HepG2 (cell line): Measurements from ENCODE around the gene SPINK5. TPM values are rescaled to one million over a fixed set of nuclear protein-coding genes. Genes with fewer than 3 reads are reported as not detected.
A peak's percentile ranks its signal among the peaks of the same experiment; 100 is the strongest.

Source experiments
- ATAC-seq: fragments of 200-7000 bp; cut with Tn5 transposase; 3 replicates; pipeline ENCODE4 v1.9.1; 2020; ENCODE audit warnings: mild to moderate bottlenecking, moderate library complexity
- BruUV-seq: library from RNA; stranded (reverse); fragments of 400-500 nt; replicated peaks from 2 replicates; lab custom pipeline; 2021; lab: Mats Ljungman, UMichigan
- CTCF ChIA-PET: fragments of 300-600 bp; formaldehyde crosslinking; extraction: SDS; loops from one replicate; lab custom pipeline; 2021; ENCODE audit warnings: low total read pairs, inconsistent platforms, low intra/inter-chr PET ratio; lab: Yijun Ruan, JAX
- POLR2A ChIA-PET: fragments of 350-600 bp; sonication (Branson Sonifier 250); formaldehyde crosslinking; loops from one replicate; lab custom pipeline; 2020; ENCODE audit warnings: antibody characterized with exemption, inconsistent platforms; lab: Yijun Ruan, JAX
- DNase-seq: peaks from one replicate; pipeline ENCODE4 v3.0.0-alpha.2; 2015; ENCODE audit warnings: low spot score
- FAIRE-seq: peaks from 3 replicates; lab custom pipeline; 2011; peaks lifted over from hg19 to GRCh38; lab: Jason Lieb, UNC
- H2AFZ ChIP-seq: one replicate; pipeline ENCODE4 v1.6.1; 2011; ENCODE audit warnings: low read length, inconsistent platforms
- H3K27ac ChIP-seq: fragments of 300-600 bp; 3 replicates; pipeline ENCODE4 v1.8.0; 2011; ENCODE audit warnings: mixed run types, mild to moderate bottlenecking, mixed read lengths, low read length, inconsistent platforms; ENCODE audit not compliant: insufficient read depth; ENCODE audit errors: extremely low read length
- H3K27me3 ChIP-seq, 2 experiments: fragments of 200-600 bp in 1 of 2; 2 replicates in 1 of 2; 3 replicates in 1 of 2; pipeline versions ENCODE4 v1.6.0 to v1.8.0; 2011; ENCODE audit warnings: low read length in 2 of 2, mild to moderate bottlenecking in 2 of 2, moderate library complexity in 2 of 2, inconsistent platforms in 1 of 2; ENCODE audit not compliant: insufficient read depth in 2 of 2, control insufficient read depth in 1 of 2
- H3K36me3 ChIP-seq, 2 experiments: fragments of 200-600 bp in 1 of 2; replicated peaks in 1 of 2; 2 replicates in 1 of 2; 3 replicates in 1 of 2; pipeline versions ENCODE4 v1.5.1 to v1.8.0; 2011; ENCODE audit warnings: low read length in 2 of 2, inconsistent platforms in 1 of 2; ENCODE audit not compliant: insufficient read depth in 2 of 2, control insufficient read depth in 1 of 2
- H3K4me1 ChIP-seq: 2 replicates; pipeline ENCODE4 v1.5.1; 2012; ENCODE audit warnings: low read length, inconsistent platforms; ENCODE audit not compliant: insufficient read depth
- H3K4me2 ChIP-seq: 2 replicates; pipeline ENCODE4 v1.6.0; 2011; ENCODE audit warnings: low read depth, low read length, inconsistent platforms
- H3K4me3 ChIP-seq, 3 experiments: fragments of 200-600 bp in 1 of 3; sonication (generic), shearing (Covaris generic) in 1 of 3; replicated peaks in 1 of 3; 2 replicates each; pipeline ENCODE4 v1.5.1; 2011 to 2016; ENCODE audit warnings: low read length in 3 of 3, inconsistent platforms in 2 of 3, low read depth in 2 of 3, mild to moderate bottlenecking in 2 of 3, control low read depth in 1 of 3, mixed read lengths in 1 of 3; ENCODE audit not compliant: insufficient read depth in 1 of 3
- H3K79me2 ChIP-seq: one replicate; pipeline ENCODE4 v1.6.1; 2011; ENCODE audit warnings: low read length, inconsistent platforms; ENCODE audit not compliant: insufficient read depth
- H3K9ac ChIP-seq: 2 replicates; pipeline ENCODE4 v1.6.0; 2011; ENCODE audit warnings: mild to moderate bottlenecking, low read depth, low read length, inconsistent platforms; ENCODE audit not compliant: insufficient read depth
- H3K9me3 ChIP-seq: 2 replicates; pipeline ENCODE4 v1.5.1; 2012; ENCODE audit warnings: mild to moderate bottlenecking, low read length
- H4K20me1 ChIP-seq: 2 replicates; pipeline ENCODE4 v1.6.0; 2011; ENCODE audit warnings: inconsistent platforms, mild to moderate bottlenecking, low read length, moderate library complexity; ENCODE audit not compliant: insufficient read depth
- GTF2F1 ChIP-seq: fragments of 150-350 bp; IDR thresholded peaks from 2 replicates; pipeline ENCODE4 v1.6.1; 2014; ENCODE audit warnings: low read length
- HHEX ChIP-seq: IDR thresholded peaks from 2 replicates; pipeline ENCODE4 v1.6.1; 2016; ENCODE audit warnings: control low read depth
- ISL2 ChIP-seq: sonication (generic); formaldehyde crosslinking; IDR thresholded peaks from 2 replicates; pipeline ENCODE4 v1.5.0; 2020; ENCODE audit warnings: missing genetic modification reagents
- JUN ChIP-seq: sonication (generic); formaldehyde crosslinking; IDR thresholded peaks from 2 replicates; pipeline ENCODE4 v1.4.0; 2020; ENCODE audit warnings: mild to moderate bottlenecking, missing genetic modification reagents
- KMT2A ChIP-seq: sonication (generic); formaldehyde crosslinking; IDR thresholded peaks from 2 replicates; pipeline ENCODE4 v1.4.0; 2020; ENCODE audit warnings: missing genetic modification reagents
- MEIS2 ChIP-seq: sonication (generic); formaldehyde crosslinking; IDR thresholded peaks from 2 replicates; pipeline ENCODE4 v1.9.0; 2021; ENCODE audit warnings: mild to moderate bottlenecking, missing genetic modification reagents
- MXI1 ChIP-seq: IDR thresholded peaks from 3 replicates; pipeline ENCODE4 v1.6.1; 2012; ENCODE audit warnings: low read depth, low read length, inconsistent platforms, borderline replicate concordance
- RAD51 ChIP-seq: fragments of 450-650 bp; IDR thresholded peaks from 2 replicates; pipeline ENCODE4 v1.6.1; 2016; ENCODE audit warnings: borderline replicate concordance
- ZBTB42 ChIP-seq: sonication (generic); formaldehyde crosslinking; IDR thresholded peaks from 2 replicates; pipeline ENCODE4 v1.5.0; 2020; ENCODE audit warnings: mild to moderate bottlenecking, missing genetic modification reagents
- ZFP36L1 ChIP-seq: sonication (generic); formaldehyde crosslinking; IDR thresholded peaks from 2 replicates; pipeline ENCODE4 v1.8.0; 2022; ENCODE audit warnings: mild to moderate bottlenecking, missing genetic modification reagents, moderate library complexity
- ZNF205 ChIP-seq: IDR thresholded peaks from 2 replicates; pipeline ENCODE4 v1.6.1; 2018; ENCODE audit warnings: missing biosample characterization, missing genetic modification reagents
- ZNF879 ChIP-seq: sonication (generic); formaldehyde crosslinking; IDR thresholded peaks from 2 replicates; pipeline ENCODE4 v1.8.1; 2023; ENCODE audit warnings: missing genetic modification reagents
- WGBS: methylation state at CpG from one replicate; pipeline ENCODE4 v1.1.6; 2017; ENCODE audit warnings: low lambda C conversion rate; 5-methylcytosine and 5-hydroxymethylcytosine counted together
- in situ Hi-C: cut with HindIII; loops from 2 replicates; pipeline ENCODE4 v1.10.0; 2017; ENCODE audit warnings: low pct_unique_long_range_greater_than_20kb; ENCODE audit not compliant: extremely low pct_ligation_motif_present
- intact Hi-C: fragments of 100-400 bp; cut with micrococcal nuclease; formaldehyde crosslinking; loops from one replicate; pipeline ENCODE4 v1.10.0; 2022; ENCODE audit not compliant: unreplicated experiment
- polyA plus RNA-seq, 8 experiments: library from polyadenylated mRNA; depleted of rRNA in 3 of 8; stranded (reverse) in 7 of 8; unstranded in 1 of 8; fragments of >200 nt; fragmentation: Illumina TruSeq in 4 of 8; extraction: Trizol in 4 of 8; gene quantifications; 2 replicates each; pipeline versions ENCODE4 v1.2.1 to v1.2.3, GENCODE V29; 2011 to 2016; ENCODE audit warnings: low read depth in 4 of 8, missing spikeins in 1 of 8, mixed read lengths in 1 of 8; ENCODE audit not compliant: insufficient read depth in 1 of 8
- total RNA-seq, 5 experiments: library from RNA; depleted of rRNA; stranded (reverse); fragments of >200 nt; fragmentation: Illumina TruSeq; extraction: Trizol; gene quantifications; 2 replicates each; pipeline ENCODE4 v1.2.3, GENCODE V29; 2016; ENCODE audit warnings: low read depth in 1 of 5
- TF ChIP-seq, protein P1 (sequence below): IDR thresholded peaks from 2 replicates; pipeline ENCODE4 v1.6.1; 2016; ENCODE audit warnings: low read depth, control low read depth
- TF ChIP-seq, protein P2 (sequence below): IDR thresholded peaks from 2 replicates; pipeline ENCODE4 v1.6.1; 2016; ENCODE audit warnings: mild to moderate bottlenecking, missing biosample characterization, missing genetic modification reagents
- TF ChIP-seq, protein P3 (sequence below): sonication (generic); formaldehyde crosslinking; IDR thresholded peaks from 2 replicates; pipeline ENCODE4 v1.5.0; 2020; ENCODE audit warnings: mild to moderate bottlenecking, missing genetic modification reagents, borderline replicate concordance

The SPINK5 gene
- total and polyA plus RNA-seq, 2 of the 13 experiments (the other 11 are each of a cell fraction or from before 2014, with no cell fraction given): 0.03 TPM; not detected in 1

DNA sequence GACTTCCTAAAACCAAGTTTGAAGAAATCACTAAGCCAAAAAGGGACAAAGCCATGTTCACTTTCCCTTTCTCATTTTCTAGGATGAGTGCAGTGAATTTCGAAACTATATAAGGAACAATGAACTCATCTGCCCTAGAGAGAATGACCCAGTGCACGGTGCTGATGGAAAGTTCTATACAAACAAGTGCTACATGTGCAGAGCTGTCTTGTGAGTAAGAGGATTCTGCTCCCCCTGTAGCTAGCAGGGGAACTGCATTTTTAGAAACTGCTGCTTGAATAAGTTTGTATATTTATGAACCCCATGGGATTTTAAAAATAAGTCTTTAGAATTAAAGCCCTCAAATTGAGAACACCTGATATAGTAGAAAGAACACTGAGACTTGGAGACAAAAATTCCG, 61.9 kb downstream of the SPINK5 start:
- CTCF ChIA-PET: no interaction called here
- Histone ChIP-seq H2AFZ (no peak overlapping the region), H3K4me1 (peaks cover 1% of the 10 kb centered on the region; the same call in 1 of the 2 replicates), H3K9ac (no peak overlapping the region), H3K4me2 (no peak overlapping the region), H3K79me2 (no peaks in the 10 kb centered on the region), H3K27me3 (no peaks in the 10 kb centered on the region), H3K27ac (no peak overlapping the region), H3K9me3 (no peaks in the 10 kb centered on the region), H4K20me1 (no peaks in the 10 kb centered on the region), H3K36me3 (no peaks in the 10 kb centered on the region), H3K4me3 (no peak overlapping the region)
- TF ChIP-seq, protein P1, sequence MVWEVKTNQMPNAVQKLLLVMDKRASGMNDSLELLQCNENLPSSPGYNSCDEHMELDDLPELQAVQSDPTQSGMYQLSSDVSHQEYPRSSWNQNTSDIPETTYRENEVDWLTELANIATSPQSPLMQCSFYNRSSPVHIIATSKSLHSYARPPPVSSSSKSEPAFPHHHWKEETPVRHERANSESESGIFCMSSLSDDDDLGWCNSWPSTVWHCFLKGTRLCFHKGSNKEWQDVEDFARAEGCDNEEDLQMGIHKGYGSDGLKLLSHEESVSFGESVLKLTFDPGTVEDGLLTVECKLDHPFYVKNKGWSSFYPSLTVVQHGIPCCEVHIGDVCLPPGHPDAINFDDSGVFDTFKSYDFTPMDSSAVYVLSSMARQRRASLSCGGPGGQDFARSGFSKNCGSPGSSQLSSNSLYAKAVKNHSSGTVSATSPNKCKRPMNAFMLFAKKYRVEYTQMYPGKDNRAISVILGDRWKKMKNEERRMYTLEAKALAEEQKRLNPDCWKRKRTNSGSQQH (CRISPR knock-in tag): no peak
- no peak for TF ChIP-seq HHEX (CRISPR knock-in tag)
- TF ChIP-seq, protein P2, sequence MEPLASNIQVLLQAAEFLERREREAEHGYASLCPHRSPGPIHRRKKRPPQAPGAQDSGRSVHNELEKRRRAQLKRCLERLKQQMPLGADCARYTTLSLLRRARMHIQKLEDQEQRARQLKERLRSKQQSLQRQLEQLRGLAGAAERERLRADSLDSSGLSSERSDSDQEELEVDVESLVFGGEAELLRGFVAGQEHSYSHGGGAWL (CRISPR knock-in tag): no peak
- no peak for TF ChIP-seq JUN (CRISPR knock-in tag)
- no peak for TF ChIP-seq ZFP36L1 (CRISPR knock-in tag)
- TF ChIP-seq MXI1: no peak
- no peak for TF ChIP-seq ZNF205 (CRISPR knock-in tag)
- no peak for TF ChIP-seq KMT2A (CRISPR knock-in tag)
- no peak for TF ChIP-seq ZBTB42 (CRISPR knock-in tag)
- TF ChIP-seq ISL2 (CRISPR knock-in tag): no peak
- TF ChIP-seq GTF2F1: no peak
- TF ChIP-seq MEIS2 (CRISPR knock-in tag): no peak
- TF ChIP-seq RAD51: no peak
- no peak for TF ChIP-seq ZNF879
- TF ChIP-seq, protein P3, sequence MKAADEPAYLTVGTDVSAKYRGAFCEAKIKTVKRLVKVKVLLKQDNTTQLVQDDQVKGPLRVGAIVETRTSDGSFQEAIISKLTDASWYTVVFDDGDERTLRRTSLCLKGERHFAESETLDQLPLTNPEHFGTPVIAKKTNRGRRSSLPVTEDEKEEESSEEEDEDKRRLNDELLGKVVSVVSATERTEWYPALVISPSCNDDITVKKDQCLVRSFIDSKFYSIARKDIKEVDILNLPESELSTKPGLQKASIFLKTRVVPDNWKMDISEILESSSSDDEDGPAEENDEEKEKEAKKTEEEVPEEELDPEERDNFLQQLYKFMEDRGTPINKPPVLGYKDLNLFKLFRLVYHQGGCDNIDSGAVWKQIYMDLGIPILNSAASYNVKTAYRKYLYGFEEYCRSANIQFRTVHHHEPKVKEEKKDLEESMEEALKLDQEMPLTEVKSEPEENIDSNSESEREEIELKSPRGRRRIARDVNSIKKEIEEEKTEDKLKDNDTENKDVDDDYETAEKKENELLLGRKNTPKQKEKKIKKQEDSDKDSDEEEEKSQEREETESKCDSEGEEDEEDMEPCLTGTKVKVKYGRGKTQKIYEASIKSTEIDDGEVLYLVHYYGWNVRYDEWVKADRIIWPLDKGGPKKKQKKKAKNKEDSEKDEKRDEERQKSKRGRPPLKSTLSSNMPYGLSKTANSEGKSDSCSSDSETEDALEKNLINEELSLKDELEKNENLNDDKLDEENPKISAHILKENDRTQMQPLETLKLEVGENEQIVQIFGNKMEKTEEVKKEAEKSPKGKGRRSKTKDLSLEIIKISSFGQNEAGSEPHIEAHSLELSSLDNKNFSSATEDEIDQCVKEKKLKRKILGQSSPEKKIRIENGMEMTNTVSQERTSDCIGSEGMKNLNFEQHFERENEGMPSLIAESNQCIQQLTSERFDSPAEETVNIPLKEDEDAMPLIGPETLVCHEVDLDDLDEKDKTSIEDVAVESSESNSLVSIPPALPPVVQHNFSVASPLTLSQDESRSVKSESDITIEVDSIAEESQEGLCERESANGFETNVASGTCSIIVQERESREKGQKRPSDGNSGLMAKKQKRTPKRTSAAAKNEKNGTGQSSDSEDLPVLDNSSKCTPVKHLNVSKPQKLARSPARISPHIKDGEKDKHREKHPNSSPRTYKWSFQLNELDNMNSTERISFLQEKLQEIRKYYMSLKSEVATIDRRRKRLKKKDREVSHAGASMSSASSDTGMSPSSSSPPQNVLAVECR (CRISPR knock-in tag): no peak
- POLR2A ChIA-PET: no interaction called here
- ATAC-seq (peak; percentile 54; the same call in 1 of the 3 replicates), FAIRE-seq (no peak), DNase-seq (peak; percentile 8)
- BruUV-seq: no TSS peak
- in situ Hi-C loops (no loop called here), intact Hi-C loops (loop anchor here (10.0 kb wide), 1 partner anchor 271 kb away; no protein-coding TSS in a partner anchor)
- 4% methylated on average over 3 of the region's 3 CpGs for WGBS
